Fibroblast of skin of right quadriceps (primary cell): ENCODE data around the gene HSPA4.
"Not testable (repeated sequence)": the region's sequence is repeated elsewhere in the genome, so short reads cannot be mapped to it uniquely, and the experiment has no call there.

Source experiments
- DNase-seq: peaks from one replicate; pipeline ENCODE4 v3.0.0-alpha.2; 2013

HSPA4 gene

GRCh38 chr5:133051542-133052316, at the start of gene HSPA4:
HSPA4 (plus strand) TSS chr5:133052013; CDS start chr5:133052251, 238 bp downstream.
- peak; percentile 99 for DNase-seq

DNA sequence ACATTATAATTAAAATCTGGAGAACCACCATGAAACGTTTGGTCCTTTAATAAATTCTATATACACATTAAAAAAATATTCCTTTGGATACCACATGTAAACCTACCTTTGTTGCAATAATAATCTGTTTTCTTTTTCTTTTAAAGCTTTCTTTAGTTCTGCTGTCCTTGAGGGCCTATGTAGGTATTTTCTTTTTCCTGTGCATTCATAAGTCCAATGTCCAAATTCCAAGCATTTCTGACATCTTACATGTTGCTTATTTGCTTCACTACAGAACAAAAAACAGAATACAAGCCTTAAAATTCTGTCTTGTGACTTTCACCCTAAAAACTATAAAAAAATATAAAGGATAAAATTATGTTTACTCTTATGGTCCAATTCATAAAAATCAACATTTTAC, 45.2 kb upstream of the HSPA4 start:
- DNase-seq = no peak

GRCh38 chr5:133008455-133008854, 43.4 kb upstream of the HSPA4 start:
- not testable (repeated sequence) for DNase-seq

GRCh38 chr5:133015466-133015865, 36.3 kb upstream of the HSPA4 start:
- DNase-seq = no peak

DNA sequence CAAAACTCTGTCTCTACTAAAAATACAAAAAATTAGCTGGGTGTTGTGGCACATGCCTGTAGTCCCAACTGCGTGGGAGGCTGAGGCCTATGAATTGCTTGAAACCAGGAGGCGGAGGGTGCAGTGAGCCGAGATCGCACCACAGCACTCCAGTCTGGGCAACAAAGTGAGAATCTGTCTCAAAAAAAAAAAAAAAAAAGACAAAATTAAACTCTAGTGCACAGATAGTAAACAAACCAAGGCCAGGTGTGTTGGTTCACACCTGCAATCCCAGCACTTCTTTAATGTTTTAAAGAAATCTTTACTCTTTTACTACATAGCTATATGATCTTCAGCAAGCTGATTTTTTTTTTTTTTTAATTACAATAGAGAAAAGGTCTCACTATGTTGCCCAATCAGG, 33.8 kb upstream of the HSPA4 start:
- no peak for DNase-seq

DNA sequence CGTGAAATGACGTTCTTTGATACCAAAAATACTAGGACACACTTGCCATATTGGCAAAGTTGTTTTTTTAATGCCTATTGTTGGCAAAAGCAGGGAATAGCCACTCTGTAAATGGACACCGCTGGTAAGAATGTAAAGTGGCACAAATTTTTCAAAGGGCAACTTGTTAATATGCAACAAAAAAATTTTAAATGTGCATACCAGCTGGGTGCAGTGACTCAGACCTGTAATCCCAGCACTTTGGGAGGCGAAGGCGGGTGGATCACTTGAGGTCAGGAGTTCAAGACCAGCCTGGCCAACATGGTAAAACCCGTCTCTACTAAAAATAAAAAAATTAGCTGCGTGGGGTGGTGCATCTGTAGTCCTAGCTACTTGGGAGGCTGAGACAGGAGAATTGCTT, 32.3 kb upstream of the HSPA4 start:
- not testable (repeated sequence) for DNase-seq

GRCh38 chr5:133025804-133026663, 25.8 kb upstream of the HSPA4 start, which contains the start of gene ZCCHC10:
ZCCHC10 (minus strand) TSS chr5:133026549; CDS start chr5:133026537, 12 bp downstream.
- peak; percentile 91 for DNase-seq

DNA sequence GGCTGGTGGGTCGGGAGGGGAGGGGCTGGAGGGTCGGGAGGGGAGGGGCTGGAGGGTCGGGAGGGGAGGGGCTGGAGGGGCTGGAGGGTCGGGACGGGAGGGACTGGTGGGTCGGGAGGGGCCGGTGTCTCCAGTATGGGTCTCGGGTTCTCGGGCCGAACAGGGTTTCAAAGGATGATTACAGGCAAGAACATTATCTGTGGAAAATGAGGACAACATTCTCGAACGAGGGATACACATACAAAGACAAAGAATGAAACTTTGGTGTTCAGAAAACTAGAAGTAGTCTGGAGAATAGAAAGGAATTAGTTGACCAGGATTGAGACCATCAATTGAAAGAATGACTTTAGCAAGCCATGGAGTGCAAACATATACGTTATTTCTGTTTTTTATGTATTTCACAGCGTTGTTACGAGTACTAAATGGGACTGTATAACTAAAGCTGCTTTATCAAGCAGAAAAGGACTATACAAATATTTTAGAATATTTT, 25.1 kb upstream of the HSPA4 start:
- no peak for DNase-seq

- DNase-seq = no peak
Measured at GRCh38 chr5:133029416-133029815, 22.4 kb upstream of the HSPA4 start.

DNA sequence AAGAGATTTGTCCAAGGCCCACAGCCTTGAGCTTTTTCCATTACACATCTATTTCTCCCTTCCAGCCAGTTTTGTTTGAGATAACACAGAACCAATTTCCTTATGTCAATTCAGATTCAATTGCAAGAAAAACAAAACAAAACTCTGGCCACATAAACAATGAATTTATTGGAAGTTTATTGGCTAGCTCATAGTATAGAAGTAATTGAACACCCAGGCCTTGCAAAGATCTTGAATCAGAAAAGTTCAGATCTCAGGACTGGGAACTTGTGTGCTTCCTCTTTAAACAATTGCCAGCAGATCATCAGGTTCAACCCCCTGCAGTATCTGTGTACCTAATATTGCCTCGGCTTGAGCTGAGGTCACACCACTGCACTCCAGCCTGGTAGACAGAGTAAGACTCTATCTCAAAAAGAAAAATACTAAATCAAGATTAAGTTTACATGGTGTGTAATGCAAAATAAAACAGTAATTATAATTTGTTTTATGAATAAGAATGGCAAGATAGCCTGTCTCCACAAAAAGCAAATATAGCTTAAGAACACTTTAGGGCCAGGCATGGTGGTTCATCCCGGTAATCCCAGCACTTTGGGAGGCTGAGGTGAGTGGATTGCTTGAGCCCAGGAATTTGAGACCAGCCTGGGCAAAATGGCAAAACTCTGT, 21.3 kb upstream of the HSPA4 start:
- no peak for DNase-seq

- no peak for DNase-seq
Measured at GRCh38 chr5:133032852-133033742, 18.7 kb upstream of the HSPA4 start.

- DNase-seq = no peak
Measured at GRCh38 chr5:133034064-133034463, 17.7 kb upstream of the HSPA4 start.

GRCh38 chr5:133035224-133035623, 16.6 kb upstream of the HSPA4 start:
- no peak for DNase-seq

- not testable (repeated sequence) for DNase-seq
Measured at GRCh38 chr5:133036677-133037076, 15.1 kb upstream of the HSPA4 start.

DNA sequence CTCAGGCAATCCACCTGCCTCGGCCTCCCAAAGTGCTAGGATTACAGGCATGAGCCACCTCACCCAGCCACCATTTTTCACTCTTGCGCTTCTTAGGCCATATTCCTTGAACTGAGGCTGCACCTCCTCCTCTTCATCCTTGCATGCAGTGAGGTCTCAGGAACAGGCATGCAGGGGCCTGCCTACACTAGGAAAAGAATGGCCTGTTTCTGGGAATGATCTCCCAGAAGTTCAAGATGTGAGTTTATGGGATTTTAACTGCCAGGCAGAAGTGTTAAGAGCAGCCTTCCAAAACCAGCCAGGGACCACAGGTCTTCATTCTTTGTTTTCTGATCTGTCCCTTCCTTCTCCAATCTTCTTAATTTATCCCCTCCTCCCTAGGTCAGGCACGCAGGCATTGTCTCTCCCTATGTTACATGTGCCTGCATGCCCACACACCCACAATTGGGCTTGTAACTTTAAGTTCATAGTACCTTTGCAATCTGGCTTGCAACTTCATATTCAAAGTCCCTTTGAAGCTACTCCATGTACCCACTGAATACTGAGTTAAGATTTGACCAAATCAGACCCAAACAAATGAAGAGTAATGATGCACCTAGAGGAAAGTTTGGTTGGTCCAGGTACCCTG, 10.5 kb upstream of the HSPA4 start:
- no peak for DNase-seq

DNA sequence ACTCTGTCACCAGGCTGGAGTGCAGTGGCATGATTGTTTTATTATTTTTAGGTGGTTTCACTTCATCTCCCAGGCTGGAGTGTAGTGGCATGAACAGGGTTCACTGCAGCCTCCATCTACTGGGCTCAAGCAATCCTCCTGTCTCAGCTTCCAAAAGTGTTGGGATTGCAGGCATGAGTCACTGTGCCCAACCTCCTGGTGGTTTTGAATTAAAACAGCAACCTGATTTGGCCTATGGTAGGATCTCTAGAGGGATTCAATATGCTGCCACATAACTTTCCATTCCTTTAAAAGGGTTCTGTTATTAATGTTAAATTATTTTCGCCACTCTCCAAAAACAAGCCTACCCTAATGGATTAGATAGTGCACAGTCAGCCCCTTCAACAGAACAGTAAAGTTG, 9.9 kb upstream of the HSPA4 start:
- DNase-seq = peak; percentile 16

DNA sequence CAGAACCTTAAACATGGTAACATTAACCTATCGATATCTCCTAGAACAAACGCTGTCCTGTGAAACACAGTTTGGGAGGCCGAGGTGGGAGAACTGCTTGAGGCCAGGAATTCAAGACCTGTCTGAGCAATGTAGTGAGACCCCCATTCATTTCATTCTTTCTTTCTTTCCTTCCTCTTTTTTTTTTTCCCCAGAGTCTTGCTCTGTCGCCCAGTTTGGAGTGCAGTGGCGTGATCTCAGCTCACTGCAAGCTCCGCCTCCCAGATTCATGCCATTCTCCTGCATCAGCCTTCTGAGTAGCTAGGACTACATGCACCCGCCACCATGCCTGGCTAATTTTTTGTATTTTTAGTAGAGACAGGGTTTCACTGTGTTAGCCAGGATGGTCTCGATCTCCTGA, 5.3 kb upstream of the HSPA4 start:
- DNase-seq = peak; percentile 27

DNA sequence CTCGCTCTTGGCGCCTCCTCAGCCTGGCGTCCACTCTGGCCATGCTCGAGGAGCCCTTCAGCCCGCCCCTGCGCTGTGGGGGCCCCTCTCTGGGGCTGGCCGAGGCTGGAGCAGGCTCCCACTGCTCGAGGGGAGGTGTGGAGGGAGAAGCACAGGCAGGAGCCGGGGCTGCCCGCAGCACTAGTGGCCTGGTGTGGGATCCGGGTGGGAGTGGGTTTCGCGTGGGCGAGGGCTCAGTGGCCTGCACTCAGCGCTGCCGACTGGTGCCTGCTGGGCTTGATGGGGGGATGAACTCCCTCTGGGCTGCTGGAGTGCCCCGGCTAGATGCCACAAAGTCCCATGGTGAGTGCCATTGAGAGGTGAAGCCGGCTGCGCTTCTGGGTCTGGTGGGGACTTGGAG, 4.4 kb upstream of the HSPA4 start:
- DNase-seq = no peak

DNA sequence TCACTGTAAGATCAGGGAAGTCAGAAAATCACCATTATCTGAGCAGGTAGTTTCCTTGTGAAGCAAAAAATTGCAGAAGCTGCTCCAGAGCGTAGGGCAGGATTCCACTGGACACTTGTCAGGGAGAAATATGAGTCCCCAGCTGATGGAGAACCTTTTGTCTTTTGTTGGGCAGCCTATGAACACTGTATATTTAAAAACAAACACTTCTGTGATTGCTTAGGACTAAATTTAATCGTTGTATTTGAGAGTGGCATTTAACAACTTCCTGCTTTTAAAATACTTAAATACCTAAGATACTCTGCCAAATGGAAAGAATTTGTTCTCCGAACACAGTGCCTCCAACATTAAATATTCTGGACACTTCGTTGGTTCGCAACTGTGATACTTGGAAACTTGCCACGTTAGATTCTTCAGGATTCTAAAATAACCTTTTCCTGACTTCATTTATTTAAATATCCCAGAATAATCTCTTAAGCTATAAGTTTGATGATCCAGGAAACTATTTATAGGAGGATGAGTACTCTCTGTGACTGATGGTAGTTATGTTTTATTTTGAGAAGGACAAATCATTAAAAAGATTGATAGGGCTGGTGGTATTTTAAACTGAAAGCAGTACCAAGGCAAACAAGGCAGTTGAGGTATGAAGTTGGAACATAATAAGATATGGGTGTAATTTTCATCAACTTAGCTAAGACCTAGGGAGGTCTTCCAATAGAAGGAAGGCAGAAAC, 2.7 kb upstream of the HSPA4 start:
- DNase-seq = peak; percentile 42

DNA sequence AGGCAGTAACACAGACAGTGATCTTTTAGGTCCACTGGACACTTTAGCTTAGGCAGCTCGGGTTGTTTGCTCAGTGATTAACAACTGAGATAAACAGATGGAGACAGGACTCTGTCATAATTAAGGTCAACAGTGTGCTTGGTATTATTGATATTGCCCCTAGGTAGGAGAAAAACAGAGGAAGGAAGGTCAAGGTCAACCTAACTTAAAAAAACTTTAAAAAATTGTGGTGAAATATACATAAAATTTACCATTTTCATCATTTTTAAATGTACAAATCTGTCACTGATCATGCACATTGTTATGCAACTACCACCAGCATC, 2.1 kb upstream of the HSPA4 start:
- no peak for DNase-seq

- no peak for DNase-seq
Measured at GRCh38 chr5:133050521-133050920, 1.3 kb upstream of the HSPA4 start.
